Activated naive CD4-positive, alpha-beta T cell treated with anti-CD3 and anti-CD28 coated beads, Interleukin-2, amount 50 U/mL, for 72 hours (primary cell): ENCODE data around the gene GRIN2D. TPM values are rescaled to one million over a fixed set of nuclear protein-coding genes. Genes with fewer than 3 reads are reported as not detected.
"Not testable (repeated sequence)": the region's sequence is repeated elsewhere in the genome, so short reads cannot be mapped to it uniquely, and the experiment has no call there.

Source experiments
- ATAC-seq, 2 donors: fragments of 150-1000 bp; cut with Tn5 transposase; 2 replicates each; pipeline ENCODE4 v1.10.0; 2021; ENCODE audit warnings: mild to moderate bottlenecking in 2 of 2, moderate library complexity in 2 of 2
- DNase-seq, 2 donors: peaks; one replicate each; pipeline ENCODE4 v3.0.0; 2021 to 2022; ENCODE audit warnings: low spot score in 2 of 2
- H3K27ac Mint-ChIP-seq, 2 donors: one replicate each; pipeline ENCODE4 v1.8.0; 2022; ENCODE audit warnings: mild to moderate bottlenecking in 2 of 2, mixed read lengths in 2 of 2
- H3K36me3 Mint-ChIP-seq, 2 donors: one replicate each; pipeline ENCODE4 v1.8.0; 2022; ENCODE audit warnings: mixed read lengths in 2 of 2
- H3K9me3 Mint-ChIP-seq, 2 donors: one replicate each; pipeline ENCODE4 v1.8.0; 2022; ENCODE audit warnings: mixed read lengths in 2 of 2
- total RNA-seq, 2 donors: library from RNA; stranded (reverse); gene quantifications; one replicate each; pipeline ENCODE4 v1.2.3, GENCODE V29; 2022

Gene GRIN2D
- total RNA-seq, 2 donors from 2014 or later: 0.23 to 0.45 TPM

GRCh38 chr19:48391100-48392005 lies 2.1 kb upstream of the GRIN2D start, which contains the start of gene KDELR1:
KDELR1 (minus strand) TSS chr19:48391551; CDS start chr19:48391358, 193 bp downstream.
- DNase-seq (peak; percentile 79 to 88), ATAC-seq (peak; percentile 80 to 87)
- peak within 1 kb of the TSS; percentile 96 to 99 for H3K27ac Mint-ChIP-seq
- peaks cover 0 to 11% of the 10 kb centered on the region in 2 donors for H3K36me3 Mint-ChIP-seq
- H3K9me3 Mint-ChIP-seq: no peaks in the 10 kb centered on the region

GRCh38 chr19:48392006-48392344 lies 1.5 kb upstream of the GRIN2D start:
- peak overlapping the region in 1 of 2 donors; percentile 96 for H3K27ac Mint-ChIP-seq
- not testable (repeated sequence) for DNase-seq

GRCh38 chr19:48392860-48393558 lies 459 bp upstream of the GRIN2D start:
- Mint-ChIP-seq H3K36me3 (peaks cover 5 to 18% of the 10 kb centered on the region in 2 donors), H3K9me3 (no peaks in the 10 kb centered on the region), H3K27ac (no peak overlapping the region)
- no peak for DNase-seq
- no peak for ATAC-seq

More at GRCh38 chr19:48392006-48392344, 1.5 kb upstream of the GRIN2D start:
- not testable (repeated sequence) for H3K9me3 Mint-ChIP-seq, ATAC-seq
- peaks cover 0 to 11% of the 10 kb centered on the region in 2 donors for H3K36me3 Mint-ChIP-seq

- ATAC-seq (no peak), DNase-seq (no peak)
- Mint-ChIP-seq H3K27ac (no peak overlapping the region), H3K36me3 (peaks cover 6 to 15% of the 10 kb centered on the region in 2 donors), H3K9me3 (peaks cover 3 to 8% of the 10 kb centered on the region in 2 donors)
Observed at GRCh38 chr19:48394331-48395169, 1.1 kb downstream of the GRIN2D start.

GRCh38 chr19:48395170-48395455 lies 1.6 kb downstream of the GRIN2D start:
- Mint-ChIP-seq H3K9me3 (peaks cover 4 to 10% of the 10 kb centered on the region in 2 donors), H3K27ac (no peak overlapping the region), H3K36me3 (peaks cover 6 to 15% of the 10 kb centered on the region in 2 donors)
- DNase-seq (no peak), ATAC-seq (no peak)

- no peak for ATAC-seq
Observed at GRCh38 chr19:48395499-48395898, 2.0 kb downstream of the GRIN2D start.

GRCh38 chr19:48396016-48396823 lies 2.8 kb downstream of the GRIN2D start:
- peaks cover 6 to 9% of the 10 kb centered on the region in 2 donors for H3K36me3 Mint-ChIP-seq
- peaks cover 4 to 10% of the 10 kb centered on the region in 2 donors for H3K9me3 Mint-ChIP-seq
- H3K27ac Mint-ChIP-seq: no peak overlapping the region
- DNase-seq (no peak), ATAC-seq (no peak)

More at GRCh38 chr19:48395499-48395898, 2.0 kb downstream of the GRIN2D start:
- Mint-ChIP-seq H3K27ac (no peak overlapping the region), H3K9me3 (peaks cover 4 to 10% of the 10 kb centered on the region in 2 donors), H3K36me3 (peaks cover 6 to 15% of the 10 kb centered on the region in 2 donors)
- DNase-seq: no peak

GRCh38 chr19:48396824-48397176 lies 3.3 kb downstream of the GRIN2D start:
- peaks cover 6 to 9% of the 10 kb centered on the region in 2 donors for H3K36me3 Mint-ChIP-seq
- ATAC-seq: no peak
- DNase-seq: no peak
- no peak overlapping the region for H3K27ac Mint-ChIP-seq
- peaks cover 4 to 10% of the 10 kb centered on the region in 2 donors for H3K9me3 Mint-ChIP-seq

- peaks cover 4 to 10% of the 10 kb centered on the region in 2 donors for H3K9me3 Mint-ChIP-seq
- no peak for DNase-seq
- H3K27ac Mint-ChIP-seq: peak overlapping the region; percentile 81 to 89
- no peak for ATAC-seq
- peaks cover 6 to 9% of the 10 kb centered on the region in 2 donors for H3K36me3 Mint-ChIP-seq
Observed at GRCh38 chr19:48397263-48398101, 4.0 kb downstream of the GRIN2D start.

- Mint-ChIP-seq H3K27ac (peak overlapping the region; percentile 81 to 89), H3K36me3 (peaks cover 6 to 9% of the 10 kb centered on the region in 2 donors), H3K9me3 (peaks cover 4 to 10% of the 10 kb centered on the region in 2 donors)
- ATAC-seq (no peak), DNase-seq (no peak)
Observed at GRCh38 chr19:48398102-48398374, 4.6 kb downstream of the GRIN2D start.

- DNase-seq (peak; percentile 82 to 87), ATAC-seq (peak; percentile 74 to 83)
- peaks cover 6 to 9% of the 10 kb centered on the region in 2 donors for H3K36me3 Mint-ChIP-seq
- H3K9me3 Mint-ChIP-seq: peaks cover 4 to 10% of the 10 kb centered on the region in 2 donors
- peak overlapping the region in 1 of 2 donors; percentile 81 for H3K27ac Mint-ChIP-seq
Observed at GRCh38 chr19:48398375-48399235, 5.1 kb downstream of the GRIN2D start.

GRCh38 chr19:48400018-48400742 lies 6.7 kb downstream of the GRIN2D start:
- peaks cover 4 to 10% of the 10 kb centered on the region in 2 donors for H3K9me3 Mint-ChIP-seq
- no peak for DNase-seq
- no peak overlapping the region for H3K27ac Mint-ChIP-seq

GRCh38 chr19:48401287-48401686 lies 7.8 kb downstream of the GRIN2D start:
- peaks cover 4 to 10% of the 10 kb centered on the region in 2 donors for H3K9me3 Mint-ChIP-seq
- peaks cover 6 to 9% of the 10 kb centered on the region in 2 donors for H3K36me3 Mint-ChIP-seq
- H3K27ac Mint-ChIP-seq: peak overlapping the region in 1 of 2 donors; percentile 16
- ATAC-seq: no peak
- no peak for DNase-seq

More at GRCh38 chr19:48400018-48400742, 6.7 kb downstream of the GRIN2D start:
- peak; percentile 15 to 51 for ATAC-seq
- peaks cover 6 to 9% of the 10 kb centered on the region in 2 donors for H3K36me3 Mint-ChIP-seq

- DNase-seq (no peak), ATAC-seq (peak in 1 of 2 donors; percentile 57)
- Mint-ChIP-seq H3K9me3 (peaks cover 4 to 10% of the 10 kb centered on the region in 2 donors), H3K36me3 (no peaks in the 10 kb centered on the region), H3K27ac (no peak overlapping the region)
Observed at GRCh38 chr19:48403606-48404005, 10.1 kb downstream of the GRIN2D start.
